ENCODE results near the gene HFE. TPM values are rescaled to one million over a fixed set of nuclear protein-coding genes. Genes with fewer than 3 reads are reported as not detected.
A peak's percentile ranks its signal among the peaks of the same experiment; 100 is the strongest.

Gene HFE
- total and polyA plus RNA-seq, 2 of the 13 experiments (the other 11 are each of a cell fraction or from before 2014, with no cell fraction given) = 3.7 to 6.3 TPM

DNA sequence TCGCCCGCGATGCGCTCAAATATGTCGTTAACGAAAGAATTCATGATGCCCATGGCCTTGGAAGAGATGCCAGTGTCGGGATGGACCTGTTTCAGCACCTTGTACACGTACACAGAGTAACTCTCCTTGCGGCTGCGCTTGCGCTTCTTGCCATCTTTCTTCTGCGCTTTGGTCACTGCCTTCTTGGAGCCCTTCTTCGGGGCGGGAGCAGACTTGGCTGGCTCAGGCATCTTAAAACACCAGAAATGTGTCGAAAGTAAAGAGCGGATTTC is 36.4 kb downstream of the HFE start (continued):
- TF ChIP-seq, protein P1, sequence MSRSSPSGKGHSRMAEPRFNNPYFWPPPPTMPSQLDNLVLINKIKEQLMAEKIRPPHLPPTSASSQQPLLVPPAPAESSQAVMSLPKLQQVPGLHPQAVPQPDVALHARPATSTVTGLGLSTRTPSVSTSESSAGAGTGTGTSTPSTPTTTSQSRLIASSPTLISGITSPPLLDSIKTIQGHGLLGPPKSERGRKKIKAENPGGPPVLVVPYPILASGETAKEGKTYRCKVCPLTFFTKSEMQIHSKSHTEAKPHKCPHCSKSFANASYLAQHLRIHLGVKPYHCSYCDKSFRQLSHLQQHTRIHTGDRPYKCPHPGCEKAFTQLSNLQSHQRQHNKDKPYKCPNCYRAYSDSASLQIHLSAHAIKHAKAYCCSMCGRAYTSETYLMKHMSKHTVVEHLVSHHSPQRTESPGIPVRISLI (CRISPR knock-in tag; IDR thresholded peaks at IDR 0.05; ENCODE audit: borderline replicate concordance) = peak; percentile 28; the same call in 1 of the 2 replicates
- 0 out of 2 replicates have a peak, but pooled peaks have one; percentile 56 for TF ChIP-seq ZFYVE20 (CRISPR knock-in tag; IDR thresholded peaks at IDR 0.05; ENCODE audit: borderline replicate concordance, low read depth)
- TF ChIP-seq, protein P2, sequence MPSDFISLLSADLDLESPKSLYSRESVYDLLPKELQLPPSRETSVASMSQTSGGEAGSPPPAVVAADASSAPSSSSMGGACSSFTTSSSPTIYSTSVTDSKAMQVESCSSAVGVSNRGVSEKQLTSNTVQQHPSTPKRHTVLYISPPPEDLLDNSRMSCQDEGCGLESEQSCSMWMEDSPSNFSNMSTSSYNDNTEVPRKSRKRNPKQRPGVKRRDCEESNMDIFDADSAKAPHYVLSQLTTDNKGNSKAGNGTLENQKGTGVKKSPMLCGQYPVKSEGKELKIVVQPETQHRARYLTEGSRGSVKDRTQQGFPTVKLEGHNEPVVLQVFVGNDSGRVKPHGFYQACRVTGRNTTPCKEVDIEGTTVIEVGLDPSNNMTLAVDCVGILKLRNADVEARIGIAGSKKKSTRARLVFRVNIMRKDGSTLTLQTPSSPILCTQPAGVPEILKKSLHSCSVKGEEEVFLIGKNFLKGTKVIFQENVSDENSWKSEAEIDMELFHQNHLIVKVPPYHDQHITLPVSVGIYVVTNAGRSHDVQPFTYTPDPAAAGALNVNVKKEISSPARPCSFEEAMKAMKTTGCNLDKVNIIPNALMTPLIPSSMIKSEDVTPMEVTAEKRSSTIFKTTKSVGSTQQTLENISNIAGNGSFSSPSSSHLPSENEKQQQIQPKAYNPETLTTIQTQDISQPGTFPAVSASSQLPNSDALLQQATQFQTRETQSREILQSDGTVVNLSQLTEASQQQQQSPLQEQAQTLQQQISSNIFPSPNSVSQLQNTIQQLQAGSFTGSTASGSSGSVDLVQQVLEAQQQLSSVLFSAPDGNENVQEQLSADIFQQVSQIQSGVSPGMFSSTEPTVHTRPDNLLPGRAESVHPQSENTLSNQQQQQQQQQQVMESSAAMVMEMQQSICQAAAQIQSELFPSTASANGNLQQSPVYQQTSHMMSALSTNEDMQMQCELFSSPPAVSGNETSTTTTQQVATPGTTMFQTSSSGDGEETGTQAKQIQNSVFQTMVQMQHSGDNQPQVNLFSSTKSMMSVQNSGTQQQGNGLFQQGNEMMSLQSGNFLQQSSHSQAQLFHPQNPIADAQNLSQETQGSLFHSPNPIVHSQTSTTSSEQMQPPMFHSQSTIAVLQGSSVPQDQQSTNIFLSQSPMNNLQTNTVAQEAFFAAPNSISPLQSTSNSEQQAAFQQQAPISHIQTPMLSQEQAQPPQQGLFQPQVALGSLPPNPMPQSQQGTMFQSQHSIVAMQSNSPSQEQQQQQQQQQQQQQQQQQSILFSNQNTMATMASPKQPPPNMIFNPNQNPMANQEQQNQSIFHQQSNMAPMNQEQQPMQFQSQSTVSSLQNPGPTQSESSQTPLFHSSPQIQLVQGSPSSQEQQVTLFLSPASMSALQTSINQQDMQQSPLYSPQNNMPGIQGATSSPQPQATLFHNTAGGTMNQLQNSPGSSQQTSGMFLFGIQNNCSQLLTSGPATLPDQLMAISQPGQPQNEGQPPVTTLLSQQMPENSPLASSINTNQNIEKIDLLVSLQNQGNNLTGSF (CRISPR knock-in tag; IDR thresholded peaks at IDR 0.05) = peak; percentile 89
- no peak for TF ChIP-seq MXD4 (CRISPR knock-in tag; IDR thresholded peaks at IDR 0.05)
- peak; percentile 53; the same call in 1 of the 2 replicates for TF ChIP-seq ZNF746 (CRISPR knock-in tag; IDR thresholded peaks at IDR 0.05)
- 0 out of 2 replicates have a peak, but pooled peaks have one; percentile 36 for TF ChIP-seq JUN (CRISPR knock-in tag; IDR thresholded peaks at IDR 0.05)
- TF ChIP-seq, protein P3, sequence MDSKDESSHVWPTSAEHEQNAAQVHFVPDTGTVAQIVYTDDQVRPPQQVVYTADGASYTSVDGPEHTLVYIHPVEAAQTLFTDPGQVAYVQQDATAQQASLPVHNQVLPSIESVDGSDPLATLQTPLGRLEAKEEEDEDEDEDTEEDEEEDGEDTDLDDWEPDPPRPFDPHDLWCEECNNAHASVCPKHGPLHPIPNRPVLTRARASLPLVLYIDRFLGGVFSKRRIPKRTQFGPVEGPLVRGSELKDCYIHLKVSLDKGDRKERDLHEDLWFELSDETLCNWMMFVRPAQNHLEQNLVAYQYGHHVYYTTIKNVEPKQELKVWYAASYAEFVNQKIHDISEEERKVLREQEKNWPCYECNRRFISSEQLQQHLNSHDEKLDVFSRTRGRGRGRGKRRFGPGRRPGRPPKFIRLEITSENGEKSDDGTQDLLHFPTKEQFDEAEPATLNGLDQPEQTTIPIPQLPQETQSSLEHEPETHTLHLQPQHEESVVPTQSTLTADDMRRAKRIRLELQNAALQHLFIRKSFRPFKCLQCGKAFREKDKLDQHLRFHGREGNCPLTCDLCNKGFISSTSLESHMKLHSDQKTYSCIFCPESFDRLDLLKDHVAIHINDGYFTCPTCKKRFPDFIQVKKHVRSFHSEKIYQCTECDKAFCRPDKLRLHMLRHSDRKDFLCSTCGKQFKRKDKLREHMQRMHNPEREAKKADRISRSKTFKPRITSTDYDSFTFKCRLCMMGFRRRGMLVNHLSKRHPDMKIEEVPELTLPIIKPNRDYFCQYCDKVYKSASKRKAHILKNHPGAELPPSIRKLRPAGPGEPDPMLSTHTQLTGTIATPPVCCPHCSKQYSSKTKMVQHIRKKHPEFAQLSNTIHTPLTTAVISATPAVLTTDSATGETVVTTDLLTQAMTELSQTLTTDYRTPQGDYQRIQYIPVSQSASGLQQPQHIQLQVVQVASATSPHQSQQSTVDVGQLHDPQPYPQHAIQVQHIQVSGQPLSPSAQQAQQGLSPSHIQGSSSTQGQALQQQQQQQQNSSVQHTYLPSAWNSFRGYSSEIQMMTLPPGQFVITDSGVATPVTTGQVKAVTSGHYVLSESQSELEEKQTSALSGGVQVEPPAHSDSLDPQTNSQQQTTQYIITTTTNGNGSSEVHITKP (CRISPR knock-in tag; IDR thresholded peaks at IDR 0.05; ENCODE audit: low read depth) = peak; percentile 12
- TF ChIP-seq, protein P4, sequence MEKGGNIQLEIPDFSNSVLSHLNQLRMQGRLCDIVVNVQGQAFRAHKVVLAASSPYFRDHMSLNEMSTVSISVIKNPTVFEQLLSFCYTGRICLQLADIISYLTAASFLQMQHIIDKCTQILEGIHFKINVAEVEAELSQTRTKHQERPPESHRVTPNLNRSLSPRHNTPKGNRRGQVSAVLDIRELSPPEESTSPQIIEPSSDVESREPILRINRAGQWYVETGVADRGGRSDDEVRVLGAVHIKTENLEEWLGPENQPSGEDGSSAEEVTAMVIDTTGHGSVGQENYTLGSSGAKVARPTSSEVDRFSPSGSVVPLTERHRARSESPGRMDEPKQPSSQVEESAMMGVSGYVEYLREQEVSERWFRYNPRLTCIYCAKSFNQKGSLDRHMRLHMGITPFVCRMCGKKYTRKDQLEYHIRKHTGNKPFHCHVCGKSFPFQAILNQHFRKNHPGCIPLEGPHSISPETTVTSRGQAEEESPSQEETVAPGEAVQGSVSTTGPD (CRISPR knock-in tag; IDR thresholded peaks at IDR 0.05) = no peak
- TF ChIP-seq ZNF768 (CRISPR knock-in tag; IDR thresholded peaks at IDR 0.05) = no peak; the same call in 1 of the 2 replicates
- TF ChIP-seq ZNF703 (CRISPR knock-in tag; IDR thresholded peaks at IDR 0.05; ENCODE audit: borderline replicate concordance) = no peak; the same call in 1 of the 2 replicates
- TF ChIP-seq ZNF772 (CRISPR knock-in tag; IDR thresholded peaks at IDR 0.05) = no peak; the same call in none of the 2 replicates
- TF ChIP-seq ZNF34 (CRISPR knock-in tag; IDR thresholded peaks at IDR 0.05; ENCODE audit: borderline replicate concordance) = no peak
- TF ChIP-seq RAD21 (CRISPR knock-in tag; IDR thresholded peaks at IDR 0.05) = no peak
- TF ChIP-seq, protein P5, sequence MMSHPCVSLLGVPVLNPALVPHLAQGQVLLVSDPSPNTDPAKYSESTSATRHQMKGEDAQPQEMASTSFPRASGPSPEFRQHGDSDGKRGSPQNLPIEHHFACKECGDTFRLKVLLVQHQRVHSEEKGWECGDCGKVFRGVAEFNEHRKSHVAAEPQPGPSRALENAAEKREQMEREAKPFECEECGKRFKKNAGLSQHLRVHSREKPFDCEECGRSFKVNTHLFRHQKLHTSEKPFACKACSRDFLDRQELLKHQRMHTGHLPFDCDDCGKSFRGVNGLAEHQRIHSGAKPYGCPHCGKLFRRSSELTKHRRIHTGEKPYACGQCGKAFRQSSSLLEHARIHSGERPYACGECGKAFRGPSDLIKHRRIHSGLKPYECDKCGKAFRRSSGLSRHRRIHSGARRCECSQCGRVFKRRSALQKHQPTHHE (CRISPR knock-in tag; IDR thresholded peaks at IDR 0.05; ENCODE audit: borderline replicate concordance) = no peak
